Calu3 (cell line): ENCODE data around the gene DNAJC10. TPM values are rescaled to one million over a fixed set of nuclear protein-coding genes. Genes with fewer than 3 reads are reported as not detected.

Source experiments
- BruUV-seq: library from RNA; stranded (reverse); fragments of 400-500 nt; replicated peaks from 2 replicates; lab custom pipeline; 2021; lab: Mats Ljungman, UMichigan
- CTCF ChIA-PET: fragments of 300-600 bp; sonication (Branson Sonifier 250); formaldehyde crosslinking; loops from one replicate; lab custom pipeline; 2022; ENCODE audit warnings: antibody characterized with exemption; lab: Charles Lee
- DNase-seq: peaks from one replicate; pipeline ENCODE4 v3.0.0; 2022
- H3K27ac Mint-ChIP-seq: one replicate; pipeline ENCODE4 v1.8.0; 2022; ENCODE audit warnings: mixed read lengths; ENCODE audit not compliant: unreplicated experiment
- H3K27me3 Mint-ChIP-seq: one replicate; pipeline ENCODE4 v1.8.0; 2022; ENCODE audit warnings: mixed read lengths; ENCODE audit not compliant: unreplicated experiment
- H3K36me3 Mint-ChIP-seq: one replicate; pipeline ENCODE4 v1.8.0; 2022; ENCODE audit warnings: mild to moderate bottlenecking, moderate library complexity, mixed read lengths; ENCODE audit not compliant: insufficient read depth, unreplicated experiment
- H3K4me1 Mint-ChIP-seq: one replicate; pipeline ENCODE4 v1.8.0; 2022; ENCODE audit warnings: mild to moderate bottlenecking, low read depth, mixed read lengths; ENCODE audit not compliant: unreplicated experiment
- H3K4me3 Mint-ChIP-seq: one replicate; pipeline ENCODE4 v1.8.0; 2022; ENCODE audit warnings: mild to moderate bottlenecking, low read depth, moderate library complexity, mixed read lengths; ENCODE audit not compliant: unreplicated experiment
- H3K9me3 Mint-ChIP-seq: one replicate; pipeline ENCODE4 v1.8.0; 2022; ENCODE audit warnings: low read depth, mixed read lengths; ENCODE audit not compliant: unreplicated experiment
- intact Hi-C: fragments of 100-400 bp; cut with micrococcal nuclease; formaldehyde crosslinking; loops from one replicate; pipeline ENCODE4 v1.10.0; 2022; ENCODE audit not compliant: unreplicated experiment
- total RNA-seq: library from RNA; stranded (reverse); gene quantifications from 2 replicates; pipeline ENCODE4 v1.2.3, GENCODE V29; 2022
- TF ChIP-seq, protein P1 (sequence below): fragments of 200-600 bp; IDR thresholded peaks from one replicate; pipeline ENCODE4 v1.8.0; 2022; ENCODE audit warnings: antibody characterized with exemption; ENCODE audit not compliant: unreplicated experiment

The DNAJC10 gene
- total RNA-seq, 1 experiment from 2014 or later: 210 TPM

DNA sequence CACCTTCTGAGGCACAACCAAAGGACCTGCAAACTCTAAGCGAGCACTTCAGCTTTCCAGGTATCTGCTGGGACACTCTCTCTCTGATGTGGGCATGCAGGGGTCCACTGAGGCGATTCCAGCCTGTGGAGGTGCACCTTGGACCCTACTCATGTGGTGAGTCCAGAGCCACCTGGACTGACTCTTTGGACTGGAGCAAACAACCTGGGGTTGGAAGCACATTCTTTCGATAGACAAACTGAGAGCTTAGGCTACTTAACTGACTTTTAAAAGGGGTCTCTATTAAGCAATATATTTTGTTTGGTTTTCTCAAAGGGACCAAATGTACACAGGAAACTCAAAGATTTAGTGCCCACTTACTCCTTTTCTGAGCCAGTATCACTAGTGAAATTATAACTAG is 98.7 kb downstream of the DNAJC10 start:
- TF ChIP-seq, protein P1, sequence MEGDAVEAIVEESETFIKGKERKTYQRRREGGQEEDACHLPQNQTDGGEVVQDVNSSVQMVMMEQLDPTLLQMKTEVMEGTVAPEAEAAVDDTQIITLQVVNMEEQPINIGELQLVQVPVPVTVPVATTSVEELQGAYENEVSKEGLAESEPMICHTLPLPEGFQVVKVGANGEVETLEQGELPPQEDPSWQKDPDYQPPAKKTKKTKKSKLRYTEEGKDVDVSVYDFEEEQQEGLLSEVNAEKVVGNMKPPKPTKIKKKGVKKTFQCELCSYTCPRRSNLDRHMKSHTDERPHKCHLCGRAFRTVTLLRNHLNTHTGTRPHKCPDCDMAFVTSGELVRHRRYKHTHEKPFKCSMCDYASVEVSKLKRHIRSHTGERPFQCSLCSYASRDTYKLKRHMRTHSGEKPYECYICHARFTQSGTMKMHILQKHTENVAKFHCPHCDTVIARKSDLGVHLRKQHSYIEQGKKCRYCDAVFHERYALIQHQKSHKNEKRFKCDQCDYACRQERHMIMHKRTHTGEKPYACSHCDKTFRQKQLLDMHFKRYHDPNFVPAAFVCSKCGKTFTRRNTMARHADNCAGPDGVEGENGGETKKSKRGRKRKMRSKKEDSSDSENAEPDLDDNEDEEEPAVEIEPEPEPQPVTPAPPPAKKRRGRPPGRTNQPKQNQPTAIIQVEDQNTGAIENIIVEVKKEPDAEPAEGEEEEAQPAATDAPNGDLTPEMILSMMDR: no peak
- no peak for DNase-seq
- Mint-ChIP-seq H3K27ac (no peak overlapping the region), H3K36me3 (no peaks in the 10 kb centered on the region), H3K4me1 (no peaks in the 10 kb centered on the region), H3K9me3 (no peaks in the 10 kb centered on the region), H3K4me3 (no peak overlapping the region), H3K27me3 (no peaks in the 10 kb centered on the region)
- intact Hi-C loops: no loop called here
- no TSS peak for BruUV-seq
- CTCF ChIA-PET: no interaction called here

DNA sequence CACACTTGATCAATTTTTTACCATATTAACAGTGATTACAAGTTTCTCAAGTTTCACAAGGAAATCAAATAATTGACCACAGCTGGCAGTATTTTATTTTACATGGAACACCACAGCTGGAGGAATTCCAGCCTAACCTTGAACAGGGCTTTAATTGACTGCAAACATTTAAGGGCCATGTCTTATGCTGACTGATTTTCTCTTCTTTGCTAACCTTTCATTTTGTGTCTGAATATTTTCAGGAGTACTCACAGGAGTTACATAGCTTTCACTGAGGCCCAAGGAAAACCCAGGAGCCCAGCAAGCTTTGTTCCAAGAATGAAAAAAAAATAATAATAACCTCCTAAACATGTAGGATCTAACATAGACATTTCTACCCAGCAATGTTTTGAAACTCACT is 100.8 kb downstream of the DNAJC10 start:
- no peak overlapping the region for H3K27ac Mint-ChIP-seq
- CTCF ChIA-PET: no interaction called here
- no peaks in the 10 kb centered on the region for H3K4me1 Mint-ChIP-seq
- TF ChIP-seq, protein P1: no peak
- H3K27me3 Mint-ChIP-seq: no peaks in the 10 kb centered on the region
- intact Hi-C loops: no loop called here
- no peaks in the 10 kb centered on the region for H3K36me3 Mint-ChIP-seq
- H3K9me3 Mint-ChIP-seq: no peaks in the 10 kb centered on the region
- no TSS peak for BruUV-seq
- no peak overlapping the region for H3K4me3 Mint-ChIP-seq
- DNase-seq: no peak

DNA sequence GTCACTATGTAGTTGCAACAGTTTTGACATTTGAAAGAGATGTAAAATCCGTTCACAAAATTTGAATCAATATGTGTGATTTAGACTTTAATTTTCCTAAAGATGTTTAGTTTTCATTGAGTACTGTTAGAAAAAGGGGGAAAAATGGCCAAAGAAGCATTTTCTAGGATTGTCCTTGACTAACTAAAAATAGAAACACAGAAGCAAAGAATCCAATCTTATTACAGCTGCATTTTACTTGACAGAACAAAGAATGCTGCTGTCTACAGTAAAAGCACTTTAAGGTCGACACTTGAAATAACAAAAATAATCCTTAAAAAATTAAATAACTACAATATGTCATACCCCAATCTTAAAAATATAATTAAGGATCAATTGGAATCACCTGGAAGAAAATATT is 101.5 kb downstream of the DNAJC10 start:
- BruUV-seq: no TSS peak
- H3K4me3 Mint-ChIP-seq: no peak overlapping the region
- no peaks in the 10 kb centered on the region for H3K36me3 Mint-ChIP-seq
- no peaks in the 10 kb centered on the region for H3K27me3 Mint-ChIP-seq
- no peaks in the 10 kb centered on the region for H3K9me3 Mint-ChIP-seq
- intact Hi-C loops: no loop called here
- TF ChIP-seq, protein P1: no peak
- DNase-seq: no peak
- no peaks in the 10 kb centered on the region for H3K4me1 Mint-ChIP-seq
- no peak overlapping the region for H3K27ac Mint-ChIP-seq
- CTCF ChIA-PET: no interaction called here

DNA sequence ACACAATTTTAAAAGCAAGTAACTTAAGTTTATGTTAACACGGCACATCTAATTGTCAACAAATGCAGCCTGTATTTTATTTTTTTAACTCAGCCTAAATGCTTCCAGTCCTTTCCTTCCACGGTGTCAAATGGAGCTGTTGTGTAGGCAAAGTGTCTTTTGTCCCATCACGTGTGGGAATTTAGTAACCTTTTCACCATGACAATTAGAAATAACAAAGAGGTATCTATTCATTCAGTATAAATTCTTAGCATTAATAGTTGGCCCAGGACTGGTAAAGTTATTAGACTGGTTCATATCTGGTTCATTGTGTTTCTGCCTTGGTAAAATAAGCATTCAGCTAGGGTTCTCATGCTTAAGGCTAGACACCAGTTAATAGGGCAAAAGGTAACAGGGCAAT is 102.4 kb downstream of the DNAJC10 start:
- H3K36me3 Mint-ChIP-seq: no peaks in the 10 kb centered on the region
- DNase-seq: no peak
- no peak overlapping the region for H3K4me3 Mint-ChIP-seq
- H3K9me3 Mint-ChIP-seq: no peaks in the 10 kb centered on the region
- BruUV-seq: no TSS peak
- TF ChIP-seq, protein P1: no peak
- CTCF ChIA-PET: no interaction called here
- H3K27ac Mint-ChIP-seq: no peak overlapping the region
- intact Hi-C loops: no loop called here
- H3K27me3 Mint-ChIP-seq: no peaks in the 10 kb centered on the region
- no peaks in the 10 kb centered on the region for H3K4me1 Mint-ChIP-seq
